Natural killer cell treated with Interleukin-12 subunit alpha and Interleukin-12 subunit beta and Interleukin-15 and Interleukin-18, amount 100 ng/mL, for 72 hours (primary cell): Measurements from ENCODE around the gene PPP1R13L. TPM values are rescaled to one million over a fixed set of nuclear protein-coding genes. Genes with fewer than 3 reads are reported as not detected.

Source experiments
- ATAC-seq, 2 donors: fragments of 150-1000 bp; cut with Tn5 transposase in 1 of 2; sonication (Bioruptor Pico), chemical (Tn5 transposase) in 1 of 2; 2 replicates each; pipeline ENCODE4 v1.10.0; 2021
- DNase-seq: peaks from one replicate; pipeline ENCODE4 v3.0.0; 2022; ENCODE audit warnings: low spot score
- H3K27ac Mint-ChIP-seq, 2 donors: 1 replicate in 1 of 2; 2 replicates in 1 of 2; pipeline ENCODE4 v1.8.0; 2022; ENCODE audit warnings: mixed read lengths in 2 of 2, mild to moderate bottlenecking in 1 of 2, moderate library complexity in 1 of 2
- H3K27me3 Mint-ChIP-seq, 2 donors: 1 replicate in 1 of 2; 2 replicates in 1 of 2; pipeline ENCODE4 v1.8.0; 2022; ENCODE audit warnings: mixed read lengths in 2 of 2
- H3K36me3 Mint-ChIP-seq: one replicate; pipeline ENCODE4 v1.8.0; 2022; ENCODE audit warnings: mixed read lengths
- H3K4me1 Mint-ChIP-seq, 2 donors: 1 replicate in 1 of 2; 2 replicates in 1 of 2; pipeline ENCODE4 v1.8.0; 2022; ENCODE audit warnings: low read depth in 2 of 2, mixed read lengths in 2 of 2, mild to moderate bottlenecking in 1 of 2
- H3K4me3 Mint-ChIP-seq: one replicate; pipeline ENCODE4 v1.8.0; 2022; ENCODE audit warnings: mixed read lengths
- H3K9me3 Mint-ChIP-seq: 2 replicates; pipeline ENCODE4 v1.8.0; 2022; ENCODE audit warnings: mixed read lengths
- total RNA-seq, 2 donors: library from RNA; stranded (reverse); gene quantifications; one replicate each; pipeline ENCODE4 v1.2.3, GENCODE V29; 2022

PPP1R13L gene
- total RNA-seq, 2 donors from 2014 or later, result 12.2 to 14.1 TPM

GRCh38 chr19:45391871-45392665, 12.8 kb downstream of the PPP1R13L start:
- no peak for ATAC-seq
- Mint-ChIP-seq H3K27ac (no peak overlapping the region), H3K36me3 (no peaks in the 10 kb centered on the region), H3K4me1 (no peaks in the 10 kb centered on the region), H3K4me3 (no peak overlapping the region), H3K27me3 (peaks cover under 1 to 5% of the 10 kb centered on the region in 2 donors), H3K9me3 (no peaks in the 10 kb centered on the region)
- no peak for DNase-seq

- no peak overlapping the region for H3K27ac Mint-ChIP-seq
- no peaks in the 10 kb centered on the region for H3K9me3 Mint-ChIP-seq
- peaks cover 0 to 3% of the 10 kb centered on the region in 2 donors for H3K27me3 Mint-ChIP-seq
- H3K4me3 Mint-ChIP-seq, result no peak overlapping the region
- no peaks in the 10 kb centered on the region for H3K4me1 Mint-ChIP-seq
- H3K36me3 Mint-ChIP-seq, result no peaks in the 10 kb centered on the region
- ATAC-seq (no peak), DNase-seq (no peak)
Observed at GRCh38 chr19:45391346-45391745, 13.5 kb downstream of the PPP1R13L start.

DNA sequence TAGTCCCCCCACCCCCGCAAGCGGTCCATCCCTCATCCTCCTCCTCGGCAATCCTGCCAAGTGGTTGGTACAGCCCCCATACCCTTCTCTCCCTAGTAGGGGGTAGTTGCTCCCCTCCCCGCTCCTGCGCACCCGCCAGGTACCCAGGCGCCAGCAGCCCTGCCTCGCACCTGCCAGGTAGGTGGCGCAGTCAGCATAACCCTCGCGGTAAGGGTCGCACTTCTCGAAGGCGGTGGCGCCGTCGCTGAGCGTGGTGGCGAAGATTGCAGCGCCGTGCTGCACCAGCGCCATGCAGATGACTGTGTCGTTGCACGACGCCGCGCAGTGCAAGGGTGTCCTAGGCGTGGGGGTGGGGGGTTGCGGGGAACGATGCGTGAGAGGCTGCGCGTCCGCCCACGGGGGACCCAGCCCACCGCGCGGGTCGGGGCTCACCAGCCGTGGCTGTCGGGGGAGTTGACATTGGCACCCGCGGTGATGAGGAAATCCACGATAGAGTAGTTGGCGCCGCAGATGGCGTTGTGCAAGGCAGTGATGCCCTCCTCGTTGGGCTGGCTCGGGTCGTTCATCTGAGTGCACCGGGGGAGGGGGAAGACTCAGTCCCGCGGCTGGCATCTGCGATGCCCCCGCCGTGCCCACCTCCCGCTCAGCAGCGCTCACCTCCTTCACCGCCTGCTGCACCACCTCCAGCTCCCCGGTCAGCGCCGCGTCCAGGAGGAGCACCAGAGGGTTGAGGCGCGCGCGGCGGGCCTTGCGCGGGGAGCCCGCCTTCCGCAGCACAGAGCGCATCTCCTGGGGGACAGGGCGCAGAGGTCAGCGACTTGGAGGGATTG, 19.3 kb downstream of the PPP1R13L start:
- no peak for DNase-seq
- Mint-ChIP-seq H3K9me3 (no peaks in the 10 kb centered on the region), H3K4me3 (no peak overlapping the region), H3K27ac (no peak overlapping the region), H3K27me3 (peaks cover 0 to 6% of the 10 kb centered on the region in 2 donors), H3K36me3 (no peaks in the 10 kb centered on the region), H3K4me1 (no peaks in the 10 kb centered on the region)
- no peak for ATAC-seq

- no peak for ATAC-seq
- no peak for DNase-seq
Observed at GRCh38 chr19:45382426-45382825, 22.4 kb downstream of the PPP1R13L start.

GRCh38 chr19:45380107-45380506, 24.8 kb downstream of the PPP1R13L start:
- H3K9me3 Mint-ChIP-seq, result no peaks in the 10 kb centered on the region

More at GRCh38 chr19:45382426-45382825, 22.4 kb downstream of the PPP1R13L start:
- Mint-ChIP-seq H3K27ac (no peak overlapping the region), H3K27me3 (peaks cover 0 to 6% of the 10 kb centered on the region in 2 donors), H3K4me1 (no peaks in the 10 kb centered on the region), H3K36me3 (no peaks in the 10 kb centered on the region), H3K9me3 (no peaks in the 10 kb centered on the region), H3K4me3 (no peak overlapping the region)

DNA sequence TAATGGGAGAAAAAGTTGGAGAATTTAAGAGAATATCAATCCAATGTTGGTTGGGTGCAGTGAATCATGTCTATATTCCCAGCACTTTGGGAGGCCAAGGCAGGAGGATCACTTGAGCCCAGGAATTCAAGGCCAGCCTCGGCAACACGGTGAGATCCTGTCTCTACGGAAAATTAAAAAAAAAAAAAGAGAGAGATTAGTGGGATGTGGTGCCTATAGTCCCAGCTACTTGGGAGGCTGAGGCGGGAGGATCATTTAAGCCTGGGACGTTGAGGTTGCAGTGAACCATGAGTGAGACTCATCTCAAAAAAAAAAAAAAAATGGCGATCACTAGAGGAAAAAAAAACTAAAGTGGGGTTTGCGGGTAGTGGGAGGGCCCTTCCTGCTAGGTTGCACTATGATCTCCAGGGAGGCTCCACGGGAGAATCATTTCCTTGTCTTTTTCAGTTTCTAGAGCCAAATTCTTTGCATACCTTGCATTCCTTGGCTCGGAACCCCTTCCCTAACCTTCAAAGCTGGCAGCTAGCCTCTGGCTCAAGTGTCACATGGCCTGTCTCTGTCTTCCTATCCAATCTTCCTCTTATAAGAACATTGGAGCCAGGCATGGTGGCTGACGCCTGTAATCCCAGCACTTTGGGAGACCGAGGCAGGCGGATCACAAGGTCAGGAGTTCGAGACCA, 28.7 kb downstream of the PPP1R13L start:
- ATAC-seq, result no peak
- H3K36me3 Mint-ChIP-seq, result no peaks in the 10 kb centered on the region
- H3K9me3 Mint-ChIP-seq, result no peaks in the 10 kb centered on the region
- no peaks in the 10 kb centered on the region for H3K4me1 Mint-ChIP-seq
- no peak for DNase-seq
- no peaks in the 10 kb centered on the region for H3K27me3 Mint-ChIP-seq
- no peak overlapping the region for H3K4me3 Mint-ChIP-seq
- H3K27ac Mint-ChIP-seq, result no peak overlapping the region

More at GRCh38 chr19:45380107-45380506, 24.8 kb downstream of the PPP1R13L start:
- no peak for ATAC-seq
- no peak for DNase-seq
- Mint-ChIP-seq H3K4me3 (no peak overlapping the region), H3K27ac (no peak overlapping the region), H3K27me3 (peaks cover 0 to 3% of the 10 kb centered on the region in 2 donors), H3K36me3 (no peaks in the 10 kb centered on the region), H3K4me1 (no peaks in the 10 kb centered on the region)

DNA sequence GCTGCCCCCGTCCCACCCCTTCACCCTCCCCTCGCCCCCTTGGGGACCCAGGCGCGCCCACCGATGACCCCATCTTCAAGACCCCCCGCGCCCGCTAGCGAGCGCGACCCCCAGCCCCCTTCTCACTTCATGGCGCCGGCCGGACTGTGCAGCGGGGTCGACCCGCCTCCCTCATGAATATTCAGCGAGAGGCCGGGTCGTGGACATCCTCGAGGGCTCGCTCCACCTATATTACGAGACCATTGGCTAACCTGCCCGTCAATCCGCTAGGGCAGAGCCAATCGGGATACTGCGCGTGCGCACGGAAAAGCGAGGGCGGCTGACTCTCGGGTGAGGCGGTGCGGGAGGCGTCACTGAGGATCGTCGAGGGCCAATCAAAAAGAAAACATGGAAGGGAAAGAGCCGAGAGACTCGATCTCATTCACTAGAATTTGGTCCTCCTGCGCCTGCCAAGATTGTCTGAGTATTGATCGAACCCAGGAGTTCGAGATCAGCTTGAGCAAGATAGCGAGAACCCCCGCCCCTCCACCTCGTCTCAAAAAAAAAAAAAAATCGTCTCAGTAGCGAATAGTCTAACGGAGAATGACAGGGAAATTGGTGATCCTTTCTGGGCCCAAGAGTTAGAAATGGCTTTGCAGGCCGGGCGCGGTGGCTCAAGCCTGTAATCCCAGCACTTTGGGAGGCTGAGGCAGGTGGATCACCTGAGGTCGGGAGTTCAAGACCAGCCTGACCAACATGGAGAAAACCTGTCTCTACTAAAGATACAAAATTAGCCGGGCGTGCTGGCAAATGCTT, 34.3 kb downstream of the PPP1R13L start, which contains the start of gene ERCC2:
TSS of gene ERCC2 (minus strand) at position 164 of the 795 bp plus-strand sequence. CDS start at position 131, 33 bp downstream.
- ATAC-seq (peak; percentile 99), DNase-seq (peak; percentile 99)
- Mint-ChIP-seq H3K36me3 (no peaks in the 10 kb centered on the region), H3K27ac (peak within 1 kb of the TSS; percentile 84 to 95), H3K9me3 (no peaks in the 10 kb centered on the region), H3K27me3 (no peaks in the 10 kb centered on the region), H3K4me3 (peak within 1 kb of the TSS; percentile 77), H3K4me1 (peaks cover 0 to 9% of the 10 kb centered on the region in 2 donors)

DNA sequence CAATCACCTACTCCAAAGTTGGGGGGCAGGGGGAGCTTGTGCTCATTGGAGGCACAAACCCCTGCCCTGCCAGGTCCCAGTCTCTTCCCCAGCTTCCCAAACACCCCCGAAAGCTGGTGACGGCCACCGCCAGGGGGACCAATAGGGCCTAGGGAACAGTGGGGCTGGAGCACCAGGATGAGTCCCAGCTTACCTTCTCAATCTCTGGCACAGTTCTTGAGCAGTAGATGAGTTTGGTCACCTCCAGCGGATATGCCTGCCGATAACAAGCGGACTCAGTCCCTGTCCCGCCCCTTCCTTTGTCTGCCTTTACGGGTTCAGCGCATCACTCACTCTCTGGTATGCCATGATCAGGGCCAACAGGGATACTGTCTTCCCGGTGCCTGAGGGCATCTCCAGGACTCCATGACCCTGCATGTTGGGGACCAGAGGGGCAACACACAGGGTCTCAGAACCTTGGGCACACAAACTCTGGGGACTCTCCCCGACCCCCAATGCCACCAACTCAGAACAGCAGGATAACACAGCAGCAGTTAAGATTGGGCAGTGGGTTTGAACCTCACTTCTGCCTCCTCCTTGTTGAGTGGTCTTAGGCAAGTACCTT, 36.0 kb downstream of the PPP1R13L start:
- no peak for ATAC-seq
- H3K27ac Mint-ChIP-seq, result no peak overlapping the region
- H3K36me3 Mint-ChIP-seq, result no peaks in the 10 kb centered on the region
- no peaks in the 10 kb centered on the region for H3K9me3 Mint-ChIP-seq
- peaks cover 0 to 9% of the 10 kb centered on the region in 2 donors for H3K4me1 Mint-ChIP-seq
- H3K4me3 Mint-ChIP-seq, result peak overlapping the region; percentile 52
- H3K27me3 Mint-ChIP-seq, result no peaks in the 10 kb centered on the region
- DNase-seq, result no peak

DNA sequence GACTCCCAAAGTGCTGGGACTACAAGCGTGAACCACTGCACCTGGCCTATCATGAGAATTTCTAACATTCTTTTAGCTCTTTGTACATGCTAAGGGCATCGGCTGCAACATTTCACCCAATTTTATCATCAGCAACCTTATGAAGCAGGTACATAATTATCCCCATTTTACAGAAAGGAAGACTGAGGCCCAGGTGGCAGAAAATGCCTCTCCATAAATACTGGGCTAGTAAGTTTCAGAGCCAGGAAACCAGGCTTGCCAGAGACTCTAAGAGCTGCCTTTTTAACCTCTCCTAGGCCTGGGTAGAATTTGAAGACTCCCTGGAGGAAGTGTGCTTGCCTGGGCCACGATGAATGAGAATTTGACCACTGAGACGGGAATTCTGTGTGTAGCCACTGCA, 36.7 kb downstream of the PPP1R13L start:
- DNase-seq (no peak), ATAC-seq (no peak)
- H3K9me3 Mint-ChIP-seq, result no peaks in the 10 kb centered on the region
- no peaks in the 10 kb centered on the region for H3K27me3 Mint-ChIP-seq
- H3K4me1 Mint-ChIP-seq, result peaks cover 0 to 9% of the 10 kb centered on the region in 2 donors
- peak overlapping the region; percentile 36 for H3K4me3 Mint-ChIP-seq
- no peak overlapping the region for H3K27ac Mint-ChIP-seq
- H3K36me3 Mint-ChIP-seq, result no peaks in the 10 kb centered on the region

DNA sequence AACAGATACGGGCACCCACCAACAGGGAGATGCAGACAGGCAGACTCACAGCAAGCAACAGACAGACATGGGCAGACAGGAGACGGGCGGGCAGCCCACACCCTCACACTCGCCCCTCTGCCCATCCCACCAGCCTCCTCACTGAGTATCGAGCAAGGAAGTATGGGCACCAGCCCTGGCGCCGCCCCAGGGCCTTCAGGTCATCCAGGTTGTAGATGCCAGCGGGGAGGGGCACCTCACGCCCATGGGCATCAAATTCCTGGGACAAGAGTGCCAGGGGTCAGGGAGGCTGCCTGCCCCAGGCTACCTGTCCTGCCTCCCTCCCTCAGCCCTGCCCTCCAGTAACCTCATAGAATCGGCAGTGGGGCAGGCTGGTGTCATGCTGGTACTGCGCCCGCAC, 40.2 kb downstream of the PPP1R13L start:
- no peaks in the 10 kb centered on the region for H3K27me3 Mint-ChIP-seq
- DNase-seq (no peak), ATAC-seq (no peak)
- no peaks in the 10 kb centered on the region for H3K36me3 Mint-ChIP-seq
- H3K4me3 Mint-ChIP-seq, result no peak overlapping the region
- peaks cover 0 to 2% of the 10 kb centered on the region in 2 donors for H3K4me1 Mint-ChIP-seq
- no peaks in the 10 kb centered on the region for H3K9me3 Mint-ChIP-seq
- no peak overlapping the region for H3K27ac Mint-ChIP-seq

DNA sequence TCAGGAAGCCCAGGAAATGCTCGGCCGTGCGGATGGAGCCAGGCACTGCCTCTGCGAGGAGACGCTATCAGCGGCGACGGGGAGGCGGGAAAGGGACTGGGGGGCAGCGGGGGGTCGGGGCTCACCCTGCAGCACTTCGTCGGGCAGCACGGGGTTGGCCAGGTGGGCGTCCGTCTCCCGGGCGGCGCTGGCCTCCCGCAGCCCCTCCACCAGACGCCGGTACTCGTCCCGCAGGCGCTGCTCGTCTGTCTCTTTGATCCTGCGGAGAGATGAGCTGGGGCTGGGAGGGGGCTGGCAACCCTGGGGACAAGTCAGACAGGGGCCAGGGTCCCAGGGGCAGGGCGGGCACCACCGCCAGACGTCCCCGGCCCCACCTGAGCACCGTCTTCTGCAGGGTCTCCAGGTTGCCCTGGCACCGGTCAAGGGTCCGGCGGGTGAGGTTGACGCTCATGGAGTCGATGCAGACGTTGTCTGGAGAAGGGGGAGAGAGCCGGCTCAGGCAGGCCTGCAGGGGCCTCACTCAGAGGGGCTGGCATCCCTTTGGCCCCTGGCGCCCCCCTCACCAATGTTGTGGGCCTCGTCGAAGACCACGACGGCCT, 40.9 kb downstream of the PPP1R13L start:
- H3K36me3 Mint-ChIP-seq, result no peaks in the 10 kb centered on the region
- peaks cover 0 to 1% of the 10 kb centered on the region in 2 donors for H3K4me1 Mint-ChIP-seq
- H3K27ac Mint-ChIP-seq, result no peak overlapping the region
- no peaks in the 10 kb centered on the region for H3K9me3 Mint-ChIP-seq
- DNase-seq, result no peak
- no peaks in the 10 kb centered on the region for H3K27me3 Mint-ChIP-seq
- no peak for ATAC-seq
- H3K4me3 Mint-ChIP-seq, result no peak overlapping the region

DNA sequence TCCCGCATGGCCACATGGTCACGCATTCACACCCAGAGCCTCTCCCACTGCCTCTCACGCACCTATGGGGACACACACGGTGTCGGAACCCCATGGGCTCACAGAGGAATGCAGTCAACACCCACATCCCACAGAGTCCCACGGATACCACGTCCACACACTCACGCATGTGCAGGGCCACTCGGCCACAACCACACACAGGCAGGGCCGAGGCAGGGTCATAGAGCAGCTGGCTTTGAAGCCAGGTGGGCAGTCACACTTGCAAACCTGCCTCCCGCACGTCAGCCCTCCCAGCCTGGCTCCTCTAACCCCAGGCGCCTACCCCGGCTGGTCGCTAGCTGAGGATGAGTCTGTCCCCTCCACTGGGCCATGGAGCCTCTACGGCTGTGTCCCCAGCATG, 42.6 kb downstream of the PPP1R13L start:
- H3K4me1 Mint-ChIP-seq, result no peaks in the 10 kb centered on the region
- no peak for ATAC-seq
- H3K27me3 Mint-ChIP-seq, result no peaks in the 10 kb centered on the region
- H3K9me3 Mint-ChIP-seq, result no peaks in the 10 kb centered on the region
- no peak overlapping the region for H3K27ac Mint-ChIP-seq
- H3K4me3 Mint-ChIP-seq, result no peak overlapping the region
- no peak for DNase-seq
- no peaks in the 10 kb centered on the region for H3K36me3 Mint-ChIP-seq
